Prostate gland (tissue), 2 donors: ENCODE results near the gene SPATA25.

Source experiments
- POLR2A ChIP-seq: fragments of 450-650 bp; IDR thresholded peaks from one replicate; pipeline ENCODE4 v1.6.1; 2016; ENCODE audit warnings: antibody characterized with exemption, mild to moderate bottlenecking
- TF ChIP-seq, protein P1 (sequence below), 4 experiments: fragments of 200-600 bp in 2 of 4; fragments of 450-650 bp in 2 of 4; sonication (generic) in 2 of 4; IDR thresholded peaks; 1 replicate in 3 of 4; 2 replicates in 1 of 4; pipeline ENCODE4 v1.5.1; 2016 to 2019; ENCODE audit warnings: antibody characterized with exemption in 4 of 4, mild to moderate bottlenecking in 2 of 4, moderate library complexity in 2 of 4

DNA sequence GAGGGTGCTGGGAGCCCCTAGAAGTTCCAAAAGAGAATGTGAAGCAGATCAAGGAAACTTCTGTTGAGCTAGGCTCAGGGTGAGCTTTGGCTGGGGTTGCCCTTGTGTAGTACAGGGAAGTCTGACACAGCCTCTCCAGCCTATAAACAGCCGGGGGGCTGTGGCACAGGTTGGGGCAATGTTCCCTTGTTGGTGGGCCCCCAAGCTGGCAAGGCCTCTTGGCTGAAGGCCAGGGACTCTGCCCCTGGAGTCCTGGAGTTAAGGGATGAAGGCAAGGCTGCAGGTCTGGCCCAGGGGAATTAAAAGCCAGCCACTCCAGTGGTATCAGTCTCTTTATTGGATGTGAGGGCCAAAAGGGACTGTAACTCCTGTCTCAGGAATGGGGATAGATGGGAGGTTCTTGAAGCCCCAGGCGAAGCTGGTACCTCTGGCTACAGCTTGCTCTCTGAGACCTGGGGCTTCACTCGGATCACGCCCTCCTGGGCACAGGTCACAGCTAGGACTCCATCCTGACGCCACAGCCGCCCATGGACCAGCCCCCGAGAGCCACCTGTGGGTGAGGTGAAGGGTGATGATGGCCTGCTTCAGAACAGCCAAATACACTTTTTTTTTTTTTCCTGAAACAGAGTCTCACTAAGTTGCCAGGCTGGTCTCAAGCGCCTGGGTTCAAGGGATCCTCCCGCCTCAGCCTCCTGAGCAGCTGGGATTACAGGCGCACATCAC, 45.9 kb downstream of the SPATA25 start:
- TF ChIP-seq POLR2A, result no peak
- TF ChIP-seq, protein P1, sequence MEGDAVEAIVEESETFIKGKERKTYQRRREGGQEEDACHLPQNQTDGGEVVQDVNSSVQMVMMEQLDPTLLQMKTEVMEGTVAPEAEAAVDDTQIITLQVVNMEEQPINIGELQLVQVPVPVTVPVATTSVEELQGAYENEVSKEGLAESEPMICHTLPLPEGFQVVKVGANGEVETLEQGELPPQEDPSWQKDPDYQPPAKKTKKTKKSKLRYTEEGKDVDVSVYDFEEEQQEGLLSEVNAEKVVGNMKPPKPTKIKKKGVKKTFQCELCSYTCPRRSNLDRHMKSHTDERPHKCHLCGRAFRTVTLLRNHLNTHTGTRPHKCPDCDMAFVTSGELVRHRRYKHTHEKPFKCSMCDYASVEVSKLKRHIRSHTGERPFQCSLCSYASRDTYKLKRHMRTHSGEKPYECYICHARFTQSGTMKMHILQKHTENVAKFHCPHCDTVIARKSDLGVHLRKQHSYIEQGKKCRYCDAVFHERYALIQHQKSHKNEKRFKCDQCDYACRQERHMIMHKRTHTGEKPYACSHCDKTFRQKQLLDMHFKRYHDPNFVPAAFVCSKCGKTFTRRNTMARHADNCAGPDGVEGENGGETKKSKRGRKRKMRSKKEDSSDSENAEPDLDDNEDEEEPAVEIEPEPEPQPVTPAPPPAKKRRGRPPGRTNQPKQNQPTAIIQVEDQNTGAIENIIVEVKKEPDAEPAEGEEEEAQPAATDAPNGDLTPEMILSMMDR (IDR thresholded peaks at IDR 0.05), result no peak
